KBM-7 (cell line): Measurements from ENCODE around the gene AMFR.
A peak's percentile ranks its signal among the peaks of the same experiment; 100 is the strongest.

Experiments used
- DNase-seq: peaks from one replicate; pipeline ENCODE4 v3.0.0-alpha.2; 2015
- in situ Hi-C: fragments of 300-500 bp; cut with MboI; formaldehyde crosslinking; loops from 2 replicates; pipeline ENCODE4 v1.14.3; 2020; ENCODE audit warnings: low sequenced_read_pairs, low pct_unique_long_range_greater_than_20kb, mixed read lengths

The AMFR gene

GRCh38 chr16:56426585-56426984 is 1.2 kb upstream of the AMFR start:
- no peak for DNase-seq
- in situ Hi-C loops = no loop called here

GRCh38 chr16:56424791-56425438 is 430 bp downstream of the AMFR start:
- peak; percentile 20 for DNase-seq

GRCh38 chr16:56424404-56424764 is 961 bp downstream of the AMFR start:
- in situ Hi-C loops = no loop called here
- peak; percentile 9 for DNase-seq

More at GRCh38 chr16:56424791-56425438, 430 bp downstream of the AMFR start:
- in situ Hi-C loops = no loop called here

GRCh38 chr16:56423584-56424403 is 1.6 kb downstream of the AMFR start:
- in situ Hi-C loops = no loop called here
- DNase-seq = peak; percentile 60

- DNase-seq = no peak
- in situ Hi-C loops = no loop called here
These were observed 2.4 kb downstream of the AMFR start for GRCh38 chr16:56422896-56423441.

GRCh38 chr16:56421976-56422669 is 3.2 kb downstream of the AMFR start:
- in situ Hi-C loops = no loop called here
- DNase-seq = no peak

- in situ Hi-C loops = no loop called here
- DNase-seq = no peak
These were observed 4.0 kb downstream of the AMFR start for GRCh38 chr16:56421313-56421712.

- in situ Hi-C loops = no loop called here
- DNase-seq = no peak
These were observed 4.7 kb downstream of the AMFR start for GRCh38 chr16:56420613-56421012.

GRCh38 chr16:56419740-56420548 is 5.4 kb downstream of the AMFR start:
- in situ Hi-C loops = no loop called here
- no peak for DNase-seq

GRCh38 chr16:56417138-56417537 is 8.2 kb downstream of the AMFR start:
- in situ Hi-C loops = no loop called here
- DNase-seq = no peak

- peak; percentile 28 for DNase-seq
- in situ Hi-C loops = no loop called here
These were observed 9.5 kb downstream of the AMFR start for GRCh38 chr16:56415875-56416274.

- no peak for DNase-seq
- in situ Hi-C loops = no loop called here
These were observed 11.0 kb downstream of the AMFR start for GRCh38 chr16:56414366-56414765.

- DNase-seq = no peak
- in situ Hi-C loops = no loop called here
These were observed 12.0 kb downstream of the AMFR start for GRCh38 chr16:56413381-56413780.

GRCh38 chr16:56411624-56412023 is 13.7 kb downstream of the AMFR start:
- DNase-seq = no peak
- in situ Hi-C loops = no loop called here

- in situ Hi-C loops = no loop called here
- no peak for DNase-seq
These were observed 14.2 kb downstream of the AMFR start for GRCh38 chr16:56411123-56411522.

- in situ Hi-C loops = no loop called here
These were observed 16.1 kb downstream of the AMFR start for GRCh38 chr16:56409195-56409594.

GRCh38 chr16:56408379-56409098 is 16.8 kb downstream of the AMFR start:
- no peak for DNase-seq

More at GRCh38 chr16:56409195-56409594, 16.1 kb downstream of the AMFR start:
- DNase-seq = no peak

GRCh38 chr16:56405977-56406672 is 19.2 kb downstream of the AMFR start:
- in situ Hi-C loops = no loop called here
- peak; percentile 48 for DNase-seq

More at GRCh38 chr16:56408379-56409098, 16.8 kb downstream of the AMFR start:
- in situ Hi-C loops = no loop called here
